Fibroblast of lung (primary cell): ENCODE results near the gene DAD1. TPM values are rescaled to one million over a fixed set of nuclear protein-coding genes. Genes with fewer than 3 reads are reported as not detected.

Experiments used
- DNase-seq, 2 donors: peaks; one replicate each; pipeline versions ENCODE4 v3.0.0 to v3.0.0-alpha.2; 2010; ENCODE audit warnings: low read depth in 2 of 2
- H2AFZ ChIP-seq: 2 replicates; pipeline ENCODE4 v1.5.1; 2012; ENCODE audit warnings: low read length, control low read depth, inconsistent platforms
- H3K27ac ChIP-seq: 2 replicates; pipeline ENCODE4 v1.5.1; 2011; ENCODE audit warnings: low read length, control low read depth; ENCODE audit not compliant: insufficient read depth
- H3K27me3 ChIP-seq: 2 replicates; pipeline ENCODE4 v1.5.1; 2011; ENCODE audit warnings: mild to moderate bottlenecking, low read length; ENCODE audit not compliant: control insufficient read depth, insufficient read depth
- H3K36me3 ChIP-seq: 2 replicates; pipeline ENCODE4 v1.5.1; 2011; ENCODE audit warnings: low read length; ENCODE audit not compliant: control insufficient read depth, insufficient read depth
- H3K4me1 ChIP-seq: 2 replicates; pipeline ENCODE4 v1.5.1; 2011; ENCODE audit warnings: low read length; ENCODE audit not compliant: control insufficient read depth, insufficient read depth; ENCODE audit errors: extremely low read depth
- H3K4me2 ChIP-seq: 2 replicates; pipeline ENCODE4 v1.5.1; 2011; ENCODE audit warnings: low read length, control low read depth; ENCODE audit not compliant: insufficient read depth; ENCODE audit errors: extremely low read depth
- H3K4me3 ChIP-seq, 4 experiments: fragments of 200-600 bp in 1 of 4; sonication (generic) in 1 of 4; replicated peaks in 1 of 4; 2 replicates each; pipeline ENCODE4 v1.5.1; 2011 to 2016; ENCODE audit warnings: low read length in 4 of 4, low read depth in 3 of 4, mild to moderate bottlenecking in 3 of 4, control low read depth in 2 of 4, inconsistent platforms in 1 of 4, mixed read lengths in 1 of 4; ENCODE audit not compliant: insufficient read depth in 1 of 4; ENCODE audit errors: control extremely low read depth in 1 of 4
- H3K79me2 ChIP-seq: 2 replicates; pipeline ENCODE4 v1.5.1; 2012; ENCODE audit warnings: mild to moderate bottlenecking, low read length, inconsistent platforms; ENCODE audit not compliant: control insufficient read depth, insufficient read depth
- H3K9ac ChIP-seq: 2 replicates; pipeline ENCODE4 v1.5.1; 2011; ENCODE audit warnings: mild to moderate bottlenecking, low read length, control low read depth; ENCODE audit not compliant: insufficient read depth
- H3K9me3 ChIP-seq: 2 replicates; pipeline ENCODE4 v1.5.1; 2012; ENCODE audit warnings: low read depth, low read length; ENCODE audit not compliant: control insufficient read depth, insufficient read depth
- H4K20me1 ChIP-seq: 2 replicates; pipeline ENCODE4 v1.5.1; 2011; ENCODE audit warnings: low read length; ENCODE audit not compliant: control insufficient read depth, insufficient read depth; ENCODE audit errors: extremely low read depth
- EZH2 ChIP-seq: IDR thresholded peaks from 2 replicates; pipeline ENCODE4 v1.5.1; 2012; ENCODE audit warnings: low read length, control low read depth, mild to moderate bottlenecking; ENCODE audit errors: missing control alignments
- polyA plus RNA-seq, 2 donors: library from polyadenylated mRNA; depleted of rRNA in 1 of 2; stranded (reverse) in 1 of 2; unstranded in 1 of 2; fragments of >200 nt; gene quantifications; 2 replicates each; pipeline ENCODE4 v1.2.1, GENCODE V29; 2011 to 2012; ENCODE audit warnings: missing spikeins in 1 of 2
- total RNA-seq: library from RNA; depleted of rRNA; stranded (reverse); fragments of >200 nt; gene quantifications from 2 replicates; pipeline ENCODE4 v1.2.1, GENCODE V29; 2014
- TF ChIP-seq, protein P1 (sequence below), 2 donors: IDR thresholded peaks in 1 of 2; conservative IDR thresholded peaks in 1 of 2; 1 replicate in 1 of 2; 2 replicates in 1 of 2; pipeline ENCODE4 v1.5.1; 2011 to 2012; ENCODE audit warnings: low read length in 2 of 2, control low read depth in 1 of 2, inconsistent platforms in 1 of 2, low read depth in 1 of 2, mild to moderate bottlenecking in 1 of 2

DAD1 gene
- total and polyA plus RNA-seq, 2 donors (not counting 1 experiment from before 2014, with no cell fraction given): 249 to 623 TPM

DNA sequence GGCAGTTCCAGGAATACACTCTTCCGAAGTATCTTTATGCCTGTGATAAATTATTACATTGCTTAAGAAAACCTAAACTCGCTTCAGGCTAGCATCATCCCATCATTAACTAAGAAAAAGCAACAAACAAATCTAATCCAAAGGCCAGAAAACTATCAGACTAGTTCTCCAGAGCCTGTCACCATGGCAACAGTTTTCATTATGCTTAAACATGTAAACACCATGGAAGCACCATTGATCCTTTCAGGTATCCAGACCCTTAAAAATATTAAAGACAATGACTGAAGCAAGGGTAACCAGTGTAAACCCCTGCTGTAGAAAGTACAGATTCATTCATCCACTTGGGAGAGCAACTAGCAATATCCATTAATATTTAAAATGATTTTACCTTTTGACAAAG lies 9.8 kb downstream of the DAD1 start:
- Histone ChIP-seq H3K27ac (no peak overlapping the region), H3K4me2 (no peak overlapping the region), H3K9ac (no peak overlapping the region), H3K4me3 (no peak overlapping the region), H3K79me2 (peaks cover 58% of the 10 kb centered on the region), H3K9me3 (no peaks in the 10 kb centered on the region), H4K20me1 (no peaks in the 10 kb centered on the region), H2AFZ (no peak overlapping the region), H3K4me1 (no peaks in the 10 kb centered on the region), H3K36me3 (peaks cover 2% of the 10 kb centered on the region), H3K27me3 (no peaks in the 10 kb centered on the region)
- TF ChIP-seq, protein P1, sequence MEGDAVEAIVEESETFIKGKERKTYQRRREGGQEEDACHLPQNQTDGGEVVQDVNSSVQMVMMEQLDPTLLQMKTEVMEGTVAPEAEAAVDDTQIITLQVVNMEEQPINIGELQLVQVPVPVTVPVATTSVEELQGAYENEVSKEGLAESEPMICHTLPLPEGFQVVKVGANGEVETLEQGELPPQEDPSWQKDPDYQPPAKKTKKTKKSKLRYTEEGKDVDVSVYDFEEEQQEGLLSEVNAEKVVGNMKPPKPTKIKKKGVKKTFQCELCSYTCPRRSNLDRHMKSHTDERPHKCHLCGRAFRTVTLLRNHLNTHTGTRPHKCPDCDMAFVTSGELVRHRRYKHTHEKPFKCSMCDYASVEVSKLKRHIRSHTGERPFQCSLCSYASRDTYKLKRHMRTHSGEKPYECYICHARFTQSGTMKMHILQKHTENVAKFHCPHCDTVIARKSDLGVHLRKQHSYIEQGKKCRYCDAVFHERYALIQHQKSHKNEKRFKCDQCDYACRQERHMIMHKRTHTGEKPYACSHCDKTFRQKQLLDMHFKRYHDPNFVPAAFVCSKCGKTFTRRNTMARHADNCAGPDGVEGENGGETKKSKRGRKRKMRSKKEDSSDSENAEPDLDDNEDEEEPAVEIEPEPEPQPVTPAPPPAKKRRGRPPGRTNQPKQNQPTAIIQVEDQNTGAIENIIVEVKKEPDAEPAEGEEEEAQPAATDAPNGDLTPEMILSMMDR (conservative IDR thresholded peaks at IDR 0.05 in 1 of 2, IDR thresholded peaks at IDR 0.05 in 1 of 2; ENCODE audit: low read depth in 1 of 2, low read length in 2 of 2): no peak
- no peak for TF ChIP-seq EZH2
- no peak for DNase-seq

DNA sequence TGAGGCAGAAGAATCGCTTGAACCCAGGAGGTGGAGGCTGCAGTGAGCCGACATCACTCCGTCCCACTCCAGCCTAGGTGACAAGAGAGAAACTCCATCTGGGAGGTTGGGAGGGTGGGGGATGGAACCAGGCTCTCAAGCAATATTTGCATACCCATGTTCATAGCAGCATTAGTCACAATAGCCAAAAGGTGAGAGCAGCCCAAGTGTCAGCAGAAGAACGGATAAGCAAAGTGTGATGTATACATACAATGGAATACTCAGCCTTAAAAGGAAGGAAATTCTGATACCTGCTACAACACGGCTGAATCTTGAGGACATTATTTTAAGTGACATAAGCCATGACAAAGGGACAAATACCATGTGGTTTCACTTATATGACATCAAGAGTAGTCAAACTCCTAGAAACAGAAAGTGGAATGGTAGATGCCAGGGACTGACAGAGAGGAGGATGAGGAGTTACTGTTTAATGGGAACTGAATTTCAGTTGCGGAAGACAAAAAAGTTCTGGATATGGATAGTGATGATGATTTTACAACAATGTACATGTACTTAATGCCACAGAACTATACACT lies 11.6 kb downstream of the DAD1 start:
- H3K4me2 ChIP-seq: no peak overlapping the region
- peaks cover 4% of the 10 kb centered on the region for H3K36me3 ChIP-seq
- no peak overlapping the region for H3K9ac ChIP-seq
- H3K4me3 ChIP-seq: no peak overlapping the region
- H2AFZ ChIP-seq: no peak overlapping the region
- no peaks in the 10 kb centered on the region for H3K9me3 ChIP-seq
- TF ChIP-seq, protein P1 (conservative IDR thresholded peaks at IDR 0.05 in 1 of 2, IDR thresholded peaks at IDR 0.05 in 1 of 2; ENCODE audit: low read depth in 1 of 2, low read length in 2 of 2): no peak
- no peak for TF ChIP-seq EZH2
- H3K27me3 ChIP-seq: no peaks in the 10 kb centered on the region
- H3K79me2 ChIP-seq: peaks cover 47% of the 10 kb centered on the region
- H3K27ac ChIP-seq: no peak overlapping the region
- no peak for DNase-seq
- H4K20me1 ChIP-seq: no peaks in the 10 kb centered on the region
- no peaks in the 10 kb centered on the region for H3K4me1 ChIP-seq

DNA sequence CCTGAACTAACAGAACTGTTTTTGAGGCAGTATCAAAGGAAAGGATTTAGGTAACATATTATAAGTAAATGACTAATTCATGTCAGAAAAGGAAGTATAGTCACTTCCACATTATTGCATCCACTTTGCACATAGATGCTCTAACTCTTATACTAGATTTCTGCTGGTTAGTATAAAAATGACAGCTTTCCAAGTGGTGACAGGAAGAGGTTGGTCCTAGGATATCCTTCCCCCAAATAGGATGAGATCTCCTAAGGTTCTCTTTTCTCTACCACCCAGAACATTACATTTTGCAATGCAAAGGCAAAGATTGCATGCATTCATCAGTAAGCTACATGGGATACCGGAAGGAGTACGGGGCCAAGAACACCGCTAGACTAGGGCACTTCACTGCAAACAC lies 15.2 kb downstream of the DAD1 start:
- no peaks in the 10 kb centered on the region for H4K20me1 ChIP-seq

More for the DNA sequence above, 15.2 kb downstream of the DAD1 start:
- Histone ChIP-seq H3K4me3 (no peak overlapping the region), H3K79me2 (peaks cover 36% of the 10 kb centered on the region), H3K9ac (no peak overlapping the region), H2AFZ (no peak overlapping the region), H3K4me2 (no peak overlapping the region), H3K27me3 (no peaks in the 10 kb centered on the region), H3K4me1 (no peaks in the 10 kb centered on the region), H3K36me3 (peaks cover 7% of the 10 kb centered on the region), H3K27ac (no peak overlapping the region), H3K9me3 (no peaks in the 10 kb centered on the region)
- TF ChIP-seq, protein P1 (conservative IDR thresholded peaks at IDR 0.05 in 1 of 2, IDR thresholded peaks at IDR 0.05 in 1 of 2; ENCODE audit: low read depth in 1 of 2, low read length in 2 of 2): no peak
- TF ChIP-seq EZH2: no peak
- DNase-seq: no peak
